ENCODE measurements around the gene BZW2. TPM values are rescaled to one million over a fixed set of nuclear protein-coding genes. Genes with fewer than 3 reads are reported as not detected.

Gene BZW2
- total and polyA plus RNA-seq, 2 of the 13 experiments (the other 11 are each of a cell fraction or from before 2014, with no cell fraction given): 21.8 to 95.2 TPM

- TF ChIP-seq ZNF407 (CRISPR knock-in tag; IDR thresholded peaks at IDR 0.05; ENCODE audit: not compliant biosample characterization) (no peak), LCORL (IDR thresholded peaks at IDR 0.05) (no peak), LCORL (CRISPR knock-in tag; IDR thresholded peaks at IDR 0.05) (no peak), ZNF816 (CRISPR knock-in tag; IDR thresholded peaks at IDR 0.05; ENCODE audit: borderline replicate concordance) (no peak), HCFC1 (IDR thresholded peaks at IDR 0.05; ENCODE audit: low read depth, low read length) (no peak), RBM39 (IDR thresholded peaks at IDR 0.05; ENCODE audit: low read depth, low read length, poor library complexity, severe bottlenecking) (no peak), ZNF777 (CRISPR knock-in tag; IDR thresholded peaks at IDR 0.05) (no peak)
- TF ChIP-seq, protein P1, sequence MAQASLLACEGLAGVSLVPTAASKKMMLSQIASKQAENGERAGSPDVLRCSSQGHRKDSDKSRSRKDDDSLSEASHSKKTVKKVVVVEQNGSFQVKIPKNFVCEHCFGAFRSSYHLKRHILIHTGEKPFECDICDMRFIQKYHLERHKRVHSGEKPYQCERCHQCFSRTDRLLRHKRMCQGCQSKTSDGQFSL (CRISPR knock-in tag; IDR thresholded peaks at IDR 0.05): no peak
- TF ChIP-seq, protein P2, sequence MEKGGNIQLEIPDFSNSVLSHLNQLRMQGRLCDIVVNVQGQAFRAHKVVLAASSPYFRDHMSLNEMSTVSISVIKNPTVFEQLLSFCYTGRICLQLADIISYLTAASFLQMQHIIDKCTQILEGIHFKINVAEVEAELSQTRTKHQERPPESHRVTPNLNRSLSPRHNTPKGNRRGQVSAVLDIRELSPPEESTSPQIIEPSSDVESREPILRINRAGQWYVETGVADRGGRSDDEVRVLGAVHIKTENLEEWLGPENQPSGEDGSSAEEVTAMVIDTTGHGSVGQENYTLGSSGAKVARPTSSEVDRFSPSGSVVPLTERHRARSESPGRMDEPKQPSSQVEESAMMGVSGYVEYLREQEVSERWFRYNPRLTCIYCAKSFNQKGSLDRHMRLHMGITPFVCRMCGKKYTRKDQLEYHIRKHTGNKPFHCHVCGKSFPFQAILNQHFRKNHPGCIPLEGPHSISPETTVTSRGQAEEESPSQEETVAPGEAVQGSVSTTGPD (CRISPR knock-in tag; IDR thresholded peaks at IDR 0.05): no peak
- TF ChIP-seq, protein P3, sequence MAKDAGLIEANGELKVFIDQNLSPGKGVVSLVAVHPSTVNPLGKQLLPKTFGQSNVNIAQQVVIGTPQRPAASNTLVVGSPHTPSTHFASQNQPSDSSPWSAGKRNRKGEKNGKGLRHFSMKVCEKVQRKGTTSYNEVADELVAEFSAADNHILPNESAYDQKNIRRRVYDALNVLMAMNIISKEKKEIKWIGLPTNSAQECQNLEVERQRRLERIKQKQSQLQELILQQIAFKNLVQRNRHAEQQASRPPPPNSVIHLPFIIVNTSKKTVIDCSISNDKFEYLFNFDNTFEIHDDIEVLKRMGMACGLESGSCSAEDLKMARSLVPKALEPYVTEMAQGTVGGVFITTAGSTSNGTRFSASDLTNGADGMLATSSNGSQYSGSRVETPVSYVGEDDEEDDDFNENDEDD (CRISPR knock-in tag; IDR thresholded peaks at IDR 0.05; ENCODE audit: borderline replicate concordance): no peak
Measured at GRCh38 chr7:16754856-16755317, 108.9 kb downstream of the BZW2 start (continued).
